T-helper 9 cell (primary cell): ENCODE measurements around the gene KIF13A.
"Not testable (repeated sequence)": the region's sequence is repeated elsewhere in the genome, so short reads cannot be mapped to it uniquely, and the experiment has no call there.

Source experiments
- DNase-seq: peaks from one replicate; pipeline ENCODE4 v3.0.0-alpha.2; 2020

KIF13A gene

DNA sequence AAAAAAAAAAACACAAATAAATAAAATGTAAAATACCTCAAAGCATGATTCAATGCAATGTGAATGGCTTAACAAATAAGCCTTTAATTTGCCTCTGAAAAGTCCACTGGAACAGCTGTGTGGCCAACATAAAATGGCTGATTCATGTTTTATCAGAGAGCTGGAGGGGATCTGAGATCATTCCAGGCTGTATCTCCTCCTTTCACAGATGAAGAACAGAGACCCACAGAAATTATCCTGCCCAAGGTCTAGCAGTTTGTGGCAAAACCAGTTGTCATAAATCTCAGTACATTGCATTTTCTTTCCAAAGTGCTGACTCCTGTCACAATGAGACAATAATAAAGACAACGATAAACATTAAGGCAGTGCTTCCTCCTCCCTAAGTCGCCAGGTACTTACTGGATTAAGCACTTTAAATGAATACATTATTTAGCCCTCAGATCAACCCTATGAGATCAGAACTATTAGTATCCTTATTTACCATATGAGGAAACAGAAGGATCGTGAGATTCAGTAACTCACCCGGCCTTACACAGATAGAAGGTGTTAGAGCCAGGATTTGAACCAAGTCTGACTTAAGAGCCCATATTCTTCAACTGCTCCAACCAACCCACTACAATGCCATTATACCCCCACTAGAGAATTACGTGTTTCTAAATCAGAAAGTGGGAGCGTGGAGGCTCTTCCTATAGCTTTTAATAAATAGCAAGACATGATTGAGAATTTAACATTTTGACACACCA is 118.3 kb downstream of the KIF13A start:
- DNase-seq: no peak

- DNase-seq: no peak
Observed at GRCh38 chr6:17867880-17868279, 119.6 kb downstream of the KIF13A start.

GRCh38 chr6:17866876-17867444 is 120.5 kb downstream of the KIF13A start:
- no peak for DNase-seq

DNA sequence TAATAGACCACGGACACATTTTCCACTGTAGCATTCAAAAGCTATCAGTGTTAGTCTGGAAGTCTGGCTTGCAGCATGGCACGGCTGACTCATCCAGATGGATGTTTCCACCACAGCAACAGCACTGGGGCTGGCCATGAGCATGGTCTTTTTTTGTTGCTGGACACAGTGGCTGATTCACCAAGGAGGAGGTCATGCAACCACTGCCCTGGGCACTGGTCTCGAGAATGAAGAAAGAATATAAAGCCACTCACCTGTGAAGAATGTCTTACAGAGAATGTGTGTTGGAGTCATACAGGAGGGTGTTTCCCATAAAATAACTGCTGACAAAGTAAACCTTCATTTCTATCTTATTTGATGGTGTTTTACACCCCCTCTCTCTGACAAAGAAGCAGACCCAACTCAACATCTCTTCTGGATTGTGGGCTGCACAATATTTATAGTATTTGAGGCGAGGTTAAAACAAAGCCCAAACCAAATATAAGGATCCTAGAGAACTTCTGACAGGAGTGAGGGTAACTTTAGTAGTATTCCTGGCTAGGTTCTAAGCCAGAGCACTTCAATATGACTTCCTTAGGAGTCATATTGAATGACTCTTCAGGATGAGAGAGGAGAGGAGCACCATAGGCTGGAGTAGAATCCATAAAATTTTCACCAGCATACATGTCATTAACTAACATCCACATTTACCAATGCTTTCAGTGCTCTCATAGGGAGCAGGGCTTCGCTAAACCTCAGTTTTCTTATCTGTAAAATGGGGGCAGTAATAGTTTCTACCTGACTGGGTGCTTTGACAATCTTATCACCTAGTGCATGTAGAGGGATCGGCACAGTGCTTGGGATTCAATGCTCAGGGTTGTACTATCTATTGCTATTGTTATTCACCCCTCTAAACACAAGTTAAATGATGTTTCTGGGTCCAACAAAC is 121.4 kb downstream of the KIF13A start:
- no peak for DNase-seq

GRCh38 chr6:17865243-17865642 is 122.2 kb downstream of the KIF13A start:
- no peak for DNase-seq

GRCh38 chr6:17863901-17864754 is 123.3 kb downstream of the KIF13A start:
- no peak for DNase-seq

DNA sequence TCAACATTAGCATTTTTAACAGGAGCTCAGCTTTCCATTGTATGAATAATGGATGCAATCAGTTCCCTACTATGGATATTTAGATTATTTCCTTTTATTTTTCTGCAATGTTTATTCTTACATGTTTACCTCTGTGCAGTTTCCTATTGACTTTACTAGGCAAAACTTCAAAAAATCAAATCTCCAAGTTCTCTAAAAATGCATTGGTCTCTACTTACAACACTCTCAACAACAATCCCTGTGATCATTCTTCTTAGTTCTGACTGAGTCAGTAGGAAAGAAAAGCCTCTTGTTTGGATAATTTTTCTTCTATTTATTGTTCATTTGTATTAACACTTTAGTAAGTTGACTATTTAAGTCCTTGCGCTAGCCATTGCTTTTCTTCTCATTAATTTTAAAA is 126.1 kb downstream of the KIF13A start:
- DNase-seq: no peak

DNA sequence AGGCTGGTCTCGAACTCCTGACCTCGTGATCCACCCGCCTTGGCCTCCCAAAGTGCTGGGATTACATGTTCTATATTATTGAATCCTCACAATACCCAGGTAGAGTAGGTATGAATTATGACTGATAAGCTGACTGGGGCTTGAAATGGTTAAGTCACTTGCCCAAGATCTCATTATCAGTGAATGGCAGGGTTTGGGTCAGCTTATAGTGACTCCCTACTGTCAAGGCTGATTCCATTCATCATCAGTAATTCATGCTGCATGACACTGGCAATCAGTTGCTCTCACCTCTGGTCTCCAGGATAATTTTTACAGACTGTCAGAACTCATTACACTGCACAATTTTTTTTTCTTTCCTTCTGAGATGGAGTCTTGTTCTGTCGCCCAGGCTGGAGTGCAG is 127.6 kb downstream of the KIF13A start:
- no peak for DNase-seq

- DNase-seq: no peak
Observed at GRCh38 chr6:17858584-17858983, 128.9 kb downstream of the KIF13A start.

DNA sequence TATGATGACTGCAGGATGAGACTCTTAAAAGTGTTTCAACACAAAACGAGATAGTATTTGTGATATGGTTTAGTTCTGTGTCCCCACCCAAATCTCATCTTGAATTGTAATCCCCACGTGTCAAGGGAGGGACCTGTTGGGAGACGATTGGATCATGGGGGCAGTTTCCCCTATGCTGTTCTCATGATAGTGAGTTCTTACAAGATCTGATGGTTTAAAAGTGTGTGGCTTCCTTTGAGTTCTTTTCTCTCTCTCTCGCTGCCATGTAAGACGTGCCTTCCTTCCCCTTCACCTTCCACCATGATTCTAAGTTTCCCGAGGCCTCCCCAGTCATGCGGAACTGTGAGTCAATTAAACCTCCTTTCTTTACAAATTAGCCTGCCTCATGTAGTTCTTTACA is 130.2 kb downstream of the KIF13A start:
- DNase-seq: not testable (repeated sequence)

DNA sequence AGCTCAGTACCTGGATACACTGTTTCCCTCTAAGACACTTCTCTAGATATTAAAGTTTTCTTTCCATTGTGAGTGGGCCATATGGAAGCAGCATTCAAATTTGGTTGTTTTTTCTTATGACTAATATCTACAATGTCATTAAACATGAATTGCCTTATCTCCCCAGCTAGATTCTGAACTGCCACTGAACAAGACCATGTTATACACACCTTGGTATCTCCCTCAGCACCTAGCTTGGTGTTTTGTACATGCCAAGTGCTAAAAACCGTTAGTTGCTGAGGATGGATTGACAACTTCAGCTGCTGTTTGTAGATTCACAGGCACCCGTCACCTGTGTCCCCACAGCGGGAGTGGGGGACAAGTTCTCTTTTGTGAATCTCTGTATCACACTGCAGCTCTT is 131.1 kb downstream of the KIF13A start:
- DNase-seq: no peak

GRCh38 chr6:17855381-17855780 is 132.1 kb downstream of the KIF13A start:
- DNase-seq: no peak

DNA sequence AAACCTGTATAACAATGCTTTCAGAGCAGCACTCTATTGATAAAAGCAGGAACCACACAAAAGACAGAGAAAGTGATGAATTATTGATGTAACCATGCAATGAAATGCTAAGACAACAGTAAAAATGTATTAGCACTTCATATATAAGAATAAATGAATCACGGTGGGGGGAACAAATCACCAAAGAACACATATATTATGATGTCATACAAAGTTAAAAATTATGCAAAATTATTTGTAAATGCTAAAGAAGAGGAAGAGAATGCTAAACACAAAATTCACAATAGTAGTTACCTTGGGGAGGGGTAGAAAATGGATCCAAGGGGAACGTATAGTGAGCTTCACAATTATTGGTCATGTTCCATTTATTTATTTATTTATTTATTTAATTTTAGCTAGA is 133.9 kb downstream of the KIF13A start:
- no peak for DNase-seq

DNA sequence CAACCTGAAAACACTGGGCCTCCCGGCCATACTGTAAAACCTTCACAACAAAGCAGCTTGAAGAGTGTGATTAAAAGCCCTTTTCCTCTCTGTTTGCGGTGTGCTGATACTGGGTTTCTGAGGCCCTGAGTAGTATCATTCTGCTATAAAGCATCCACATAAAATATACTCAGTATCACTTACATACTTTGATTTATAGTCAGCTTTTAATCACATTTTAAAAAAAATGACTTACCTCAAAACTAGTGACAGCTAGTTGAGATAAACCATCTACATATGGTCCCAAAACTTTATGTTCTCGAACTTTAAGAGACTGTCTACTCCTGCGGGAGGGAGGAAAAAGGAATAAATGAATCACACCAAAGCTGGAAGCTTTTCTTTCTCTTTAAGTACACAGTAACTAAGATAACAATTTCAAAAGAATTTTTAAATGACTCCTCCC is 135.7 kb downstream of the KIF13A start:
- no peak for DNase-seq

DNA sequence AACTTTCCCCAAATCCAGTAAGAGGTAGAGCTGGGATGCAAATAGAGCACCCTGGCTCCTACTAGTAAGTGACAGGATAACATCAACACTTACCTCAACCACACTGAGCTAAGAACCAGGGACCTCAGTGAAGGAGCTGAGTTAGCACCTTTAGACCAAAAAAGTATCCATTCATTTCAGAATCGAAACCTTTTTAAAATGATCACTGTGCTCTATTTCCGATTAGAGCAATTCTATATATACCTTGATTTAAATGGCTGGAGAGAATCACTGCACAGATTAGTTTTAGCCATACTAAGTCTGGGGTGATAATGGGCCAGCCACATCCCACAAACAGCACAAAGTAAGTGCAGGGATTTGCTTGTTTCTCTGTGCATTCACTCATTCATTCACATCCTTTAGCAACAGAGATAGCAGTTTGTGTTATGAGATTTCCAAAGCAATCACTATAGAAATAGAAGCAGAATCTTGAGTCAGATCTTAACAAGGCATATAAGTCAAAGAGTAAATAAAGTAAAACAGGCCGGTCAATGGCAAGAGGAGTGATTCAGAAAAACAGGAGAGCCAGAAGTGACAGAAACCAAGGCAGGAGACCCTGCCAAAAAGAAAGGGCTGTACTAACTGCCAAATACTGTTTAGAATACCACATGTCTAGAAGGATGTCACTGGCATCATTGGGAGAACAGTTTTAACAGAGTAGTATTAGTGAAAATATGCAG is 136.3 kb downstream of the KIF13A start:
- no peak for DNase-seq

GRCh38 chr6:17850281-17850680 is 137.2 kb downstream of the KIF13A start:
- DNase-seq: no peak

GRCh38 chr6:17847203-17847760 is 140.2 kb downstream of the KIF13A start:
- DNase-seq: no peak

- DNase-seq: no peak
Observed at GRCh38 chr6:17846762-17847161, 140.7 kb downstream of the KIF13A start.

- DNase-seq: no peak
Observed at GRCh38 chr6:17845598-17845997, 141.8 kb downstream of the KIF13A start.

GRCh38 chr6:17844967-17845366 is 142.5 kb downstream of the KIF13A start:
- DNase-seq: not testable (repeated sequence)
